ENCODE results near the gene SLC9A5. TPM values are rescaled to one million over a fixed set of nuclear protein-coding genes. Genes with fewer than 3 reads are reported as not detected.

Gene SLC9A5
- polyA plus RNA-seq, 2 of the 4 experiments (the other 2 are of a cell fraction): 0.83 to 2.5 TPM

DNA sequence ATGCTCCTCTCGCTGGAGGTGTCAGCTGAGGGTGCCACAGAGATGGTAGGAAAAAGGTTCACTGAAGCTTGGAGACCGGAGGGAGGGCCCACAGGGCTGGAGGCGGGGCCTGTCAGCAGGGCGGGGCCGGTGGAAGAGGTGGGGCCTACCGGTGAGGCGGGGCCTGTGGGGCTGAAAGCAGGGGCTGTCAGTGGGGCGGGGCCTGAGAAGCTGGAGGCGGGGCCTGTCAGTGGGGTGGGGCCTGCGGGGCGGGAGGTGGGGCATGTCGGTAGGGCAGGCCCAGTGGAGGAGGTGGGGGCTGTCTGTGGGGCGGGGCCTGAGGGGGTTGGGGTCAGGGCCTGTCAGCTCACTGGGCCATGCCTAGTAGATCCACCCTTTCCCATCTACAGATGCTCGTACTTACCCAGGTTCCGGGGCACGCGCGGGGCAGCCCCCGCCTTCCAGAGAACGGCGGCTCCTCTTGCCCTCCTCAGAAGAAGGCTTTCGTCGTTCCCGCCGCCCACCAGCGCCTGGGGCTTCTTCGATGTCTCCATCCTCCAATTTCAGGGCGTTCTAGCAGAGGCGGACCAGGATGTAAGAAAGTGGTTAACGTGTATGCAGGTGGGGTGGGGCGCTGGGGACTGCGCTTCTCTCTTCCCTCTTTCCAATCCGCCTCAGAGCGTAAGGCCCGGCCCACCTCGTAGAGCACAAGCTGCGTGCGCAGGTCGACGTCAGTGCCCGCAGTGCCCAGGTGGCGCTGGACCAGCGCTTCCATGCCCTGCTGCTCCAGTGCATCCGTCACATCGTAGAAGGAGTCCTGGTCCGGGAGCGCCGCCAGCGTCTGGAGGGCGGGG, 12.0 kb upstream of the SLC9A5 start:
- H3K4me1 ChIP-seq: peaks cover 21% of the 10 kb centered on the region
- WGBS (ENCODE audit: missing lambda C conversion rate): 84% methylated on average over 41 of the region's 50 CpGs
- H3K27ac ChIP-seq: no peak overlapping the region; a peak in 1 of 6 replicates
- no peaks in the 10 kb centered on the region for H3K9me3 ChIP-seq
- ChIA-PET POLR2A (interaction anchor here (0.5 to 3.1 kb wide), 4 partner anchors 9 to 33 kb away, joined by 3 to 20 read pairs (median 4); partner anchors contain the start of genes FHOD1 and TMEM208), CTCF (interaction anchor here (0.6 to 14.1 kb wide), 3 partner anchors 9 to 191 kb away, joined by 3 to 138 read pairs (median 5); partner anchors contain the start of genes FHOD1, SLC9A5 and TMEM208)
- TF ChIP-seq CBX2 (IDR thresholded peaks at IDR 0.05; ENCODE audit: borderline replicate concordance, low read depth) (no peak), MAZ (IDR thresholded peaks at IDR 0.05; ENCODE audit: borderline replicate concordance, low read depth, low read length) (peak; percentile 45; the same call in 1 of the 2 replicates)
- DNase-seq (ENCODE audit: low read depth in 1 of 2, low spot score in 1 of 2) (peak; percentile 75 to 86), FAIRE-seq (no peak), ATAC-seq (peak; percentile 37 to 77)
- H3K4me3 ChIP-seq: no peak overlapping the region
- no peak overlapping the region for H3K4me2 ChIP-seq

DNA sequence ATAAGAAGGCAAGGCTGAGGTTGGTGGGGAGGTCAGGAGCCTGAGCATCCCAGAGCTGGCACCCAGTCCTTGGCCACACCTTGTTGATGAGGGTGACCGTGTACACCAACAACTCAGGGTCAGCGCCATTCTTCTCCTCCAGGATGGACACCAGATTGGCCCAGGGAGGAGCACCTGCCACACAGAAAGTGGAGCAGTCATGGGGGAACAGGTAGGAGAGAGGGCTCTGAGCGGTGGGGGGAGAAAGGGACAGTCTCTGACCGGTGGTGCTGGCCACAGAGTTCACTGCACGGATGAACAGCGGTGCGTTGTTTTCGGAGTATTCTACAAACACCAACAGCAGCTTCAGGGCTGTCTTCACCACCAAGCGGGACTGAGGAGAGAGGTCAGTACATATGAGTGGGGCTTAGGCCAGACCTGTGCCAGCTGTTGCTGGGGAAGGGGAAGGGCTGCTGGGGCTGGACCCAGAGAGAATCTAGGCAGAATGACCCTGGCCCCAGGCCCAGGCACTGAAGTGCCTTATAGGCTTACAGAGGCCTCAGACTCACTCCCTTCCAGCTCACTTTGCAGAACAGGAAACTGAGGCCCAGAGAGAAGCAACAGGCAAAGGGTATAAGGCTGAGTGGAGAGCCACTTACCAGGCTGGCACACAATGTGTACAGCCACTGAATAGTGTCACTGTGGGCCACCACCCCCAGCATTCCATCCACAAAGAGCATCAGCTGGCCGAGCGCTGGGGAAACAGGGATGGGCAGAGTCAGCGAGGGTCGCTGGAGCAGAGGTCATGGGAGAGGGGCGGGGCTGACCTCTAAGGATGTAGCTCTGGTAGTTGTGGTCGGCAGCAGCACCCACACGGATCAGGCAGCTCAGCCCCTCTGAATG, 11.1 kb upstream of the SLC9A5 start:
- WGBS (ENCODE audit: missing lambda C conversion rate): 91% methylated on average over 16 of the region's 16 CpGs
- peaks cover 29% of the 10 kb centered on the region for H3K4me1 ChIP-seq
- FAIRE-seq (no peak), ATAC-seq (no peak), DNase-seq (ENCODE audit: low read depth in 1 of 2, low spot score in 1 of 2) (no peak)
- CTCF ChIA-PET: interaction anchor here (1.9 to 14.1 kb wide), 4 partner anchors 8 to 41 kb away, joined by 5 to 138 read pairs (median 10); partner anchors contain the start of genes FHOD1, PLEKHG4, SLC9A5 and TMEM208
- H3K9me3 ChIP-seq: no peaks in the 10 kb centered on the region
- POLR2A ChIA-PET: interaction anchor here (2.4 to 3.1 kb wide), 2 partner anchors 10 kb away, joined by 14 to 20 read pairs; partner anchors contain the start of gene TMEM208
- no peak for TF ChIP-seq EP300 (IDR thresholded peaks at IDR 0.05)
- no peak for TF ChIP-seq ZC3H11A (IDR thresholded peaks at IDR 0.05)
- TF ChIP-seq HDAC2 (IDR thresholded peaks at IDR 0.05): no peak
- TF ChIP-seq CBX8 (IDR thresholded peaks at IDR 0.05): no peak
- H3K27ac ChIP-seq: no peak overlapping the region
- no peak overlapping the region for H3K4me3 ChIP-seq
- H3K4me2 ChIP-seq: no peak overlapping the region

DNA sequence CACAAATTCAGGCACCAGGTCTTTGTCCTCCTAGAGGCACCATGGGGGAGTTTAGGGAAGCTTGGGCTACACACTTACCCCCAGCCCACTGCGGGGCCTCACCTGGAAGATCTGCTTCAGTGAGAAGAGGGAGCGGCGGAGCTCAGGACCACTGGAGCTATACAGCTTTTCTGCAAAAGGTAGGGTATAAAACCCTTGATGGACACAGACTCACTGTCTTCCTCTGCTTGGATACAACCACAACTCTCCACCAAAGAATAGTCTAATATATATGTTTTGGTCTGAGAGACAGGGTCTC, 10.6 kb upstream of the SLC9A5 start:
- Histone ChIP-seq H3K4me2 (no peak overlapping the region), H3K4me3 (no peak overlapping the region), H3K27ac (no peak overlapping the region), H3K4me1 (peaks cover 33% of the 10 kb centered on the region), H3K9me3 (no peaks in the 10 kb centered on the region)
- ATAC-seq (no peak), DNase-seq (ENCODE audit: low read depth in 1 of 2, low spot score in 1 of 2) (no peak), FAIRE-seq (no peak)
- 100% methylated on average over 3 of the region's 3 CpGs for WGBS (ENCODE audit: missing lambda C conversion rate)
- no peak for TF ChIP-seq HEYL (CRISPR knock-in tag; IDR thresholded peaks at IDR 0.05)
- ChIA-PET POLR2A (interaction anchor here (1.0 to 2.4 kb wide), 2 partner anchors 9 to 11 kb away, joined by 3 to 14 read pairs; partner anchors contain the start of genes FHOD1 and TMEM208), CTCF (interaction anchor here (0.6 to 14.1 kb wide), 5 partner anchors 7 to 41 kb away, joined by 3 to 138 read pairs (median 6); partner anchors contain the start of genes FHOD1, PLEKHG4, SLC9A5 and TMEM208)

DNA sequence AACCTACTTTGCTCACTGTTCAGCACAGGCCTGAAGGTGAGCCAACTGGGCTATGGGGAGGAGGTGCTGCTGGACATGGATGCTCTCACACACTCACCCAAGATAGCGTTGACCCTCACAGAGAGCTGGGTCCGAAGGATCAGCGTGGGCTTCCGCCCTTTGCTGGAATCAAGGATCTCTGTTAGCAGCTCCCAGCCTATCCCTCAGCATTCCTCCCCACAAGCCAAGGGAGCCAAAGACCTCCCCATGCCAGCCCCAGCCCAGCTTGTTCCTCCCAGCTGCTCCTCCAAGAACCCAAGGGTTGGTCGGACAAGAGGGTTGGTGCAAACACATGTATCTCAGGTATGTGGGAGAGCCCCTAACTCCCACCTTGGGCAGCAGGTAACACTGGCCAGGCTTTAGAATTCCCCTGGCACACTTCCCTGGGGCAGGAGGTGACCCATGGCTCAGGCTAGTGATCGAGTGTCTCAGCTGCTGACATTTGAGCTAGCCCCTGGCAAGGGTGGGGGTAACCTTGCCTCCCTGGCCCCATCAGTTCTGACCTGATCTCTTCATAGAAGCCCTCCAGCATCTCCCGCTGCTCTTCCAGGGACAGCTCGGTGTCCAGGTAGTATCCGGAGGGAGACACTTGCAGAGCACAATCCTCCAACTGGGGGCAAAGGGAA, 9.8 kb upstream of the SLC9A5 start:
- Histone ChIP-seq H3K4me2 (no peak overlapping the region), H3K9me3 (no peaks in the 10 kb centered on the region), H3K4me1 (peaks cover 40% of the 10 kb centered on the region), H3K4me3 (no peak overlapping the region), H3K27ac (peak overlapping the region in 1 of 2 experiments; percentile 21; a peak in 1 of 6 replicates)
- CTCF ChIA-PET: interaction anchor here (0.6 to 14.1 kb wide), 7 partner anchors 6 to 46 kb away, joined by 3 to 138 read pairs (median 5); partner anchors contain the start of genes FHOD1, PLEKHG4, SLC9A5 and TMEM208
- WGBS (ENCODE audit: missing lambda C conversion rate): 91% methylated on average over 8 of the region's 9 CpGs
- no peak for ATAC-seq
- POLR2A ChIA-PET: interaction anchor here (1.0 to 2.4 kb wide), 2 partner anchors 9 to 12 kb away, joined by 3 to 14 read pairs; partner anchors contain the start of genes FHOD1 and TMEM208
- no peak for FAIRE-seq
- no peak for DNase-seq (ENCODE audit: low read depth in 1 of 2, low spot score in 1 of 2)
- TF ChIP-seq CBX8 (IDR thresholded peaks at IDR 0.05) (no peak), EP300 (IDR thresholded peaks at IDR 0.05) (no peak), JUNB (IDR thresholded peaks at IDR 0.05) (no peak), RNF2 (IDR thresholded peaks at IDR 0.05; ENCODE audit: borderline replicate concordance, low read depth) (no peak), RARB (CRISPR knock-in tag; IDR thresholded peaks at IDR 0.05) (no peak), SREBF2 (IDR thresholded peaks at IDR 0.05) (no peak), MAFK (IDR thresholded peaks at IDR 0.05; ENCODE audit: partially characterized antibody) (no peak), HOXB13 (CRISPR knock-in tag; IDR thresholded peaks at IDR 0.05; ENCODE audit: low read depth) (no peak), FOXS1 (CRISPR knock-in tag; IDR thresholded peaks at IDR 0.05) (no peak), ZC3H11A (IDR thresholded peaks at IDR 0.05) (no peak), HOXB5 (CRISPR knock-in tag; IDR thresholded peaks at IDR 0.05) (no peak)
- TF ChIP-seq, protein P1, sequence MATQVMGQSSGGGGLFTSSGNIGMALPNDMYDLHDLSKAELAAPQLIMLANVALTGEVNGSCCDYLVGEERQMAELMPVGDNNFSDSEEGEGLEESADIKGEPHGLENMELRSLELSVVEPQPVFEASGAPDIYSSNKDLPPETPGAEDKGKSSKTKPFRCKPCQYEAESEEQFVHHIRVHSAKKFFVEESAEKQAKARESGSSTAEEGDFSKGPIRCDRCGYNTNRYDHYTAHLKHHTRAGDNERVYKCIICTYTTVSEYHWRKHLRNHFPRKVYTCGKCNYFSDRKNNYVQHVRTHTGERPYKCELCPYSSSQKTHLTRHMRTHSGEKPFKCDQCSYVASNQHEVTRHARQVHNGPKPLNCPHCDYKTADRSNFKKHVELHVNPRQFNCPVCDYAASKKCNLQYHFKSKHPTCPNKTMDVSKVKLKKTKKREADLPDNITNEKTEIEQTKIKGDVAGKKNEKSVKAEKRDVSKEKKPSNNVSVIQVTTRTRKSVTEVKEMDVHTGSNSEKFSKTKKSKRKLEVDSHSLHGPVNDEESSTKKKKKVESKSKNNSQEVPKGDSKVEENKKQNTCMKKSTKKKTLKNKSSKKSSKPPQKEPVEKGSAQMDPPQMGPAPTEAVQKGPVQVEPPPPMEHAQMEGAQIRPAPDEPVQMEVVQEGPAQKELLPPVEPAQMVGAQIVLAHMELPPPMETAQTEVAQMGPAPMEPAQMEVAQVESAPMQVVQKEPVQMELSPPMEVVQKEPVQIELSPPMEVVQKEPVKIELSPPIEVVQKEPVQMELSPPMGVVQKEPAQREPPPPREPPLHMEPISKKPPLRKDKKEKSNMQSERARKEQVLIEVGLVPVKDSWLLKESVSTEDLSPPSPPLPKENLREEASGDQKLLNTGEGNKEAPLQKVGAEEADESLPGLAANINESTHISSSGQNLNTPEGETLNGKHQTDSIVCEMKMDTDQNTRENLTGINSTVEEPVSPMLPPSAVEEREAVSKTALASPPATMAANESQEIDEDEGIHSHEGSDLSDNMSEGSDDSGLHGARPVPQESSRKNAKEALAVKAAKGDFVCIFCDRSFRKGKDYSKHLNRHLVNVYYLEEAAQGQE (IDR thresholded peaks at IDR 0.05): no peak
- TF ChIP-seq, protein P2, sequence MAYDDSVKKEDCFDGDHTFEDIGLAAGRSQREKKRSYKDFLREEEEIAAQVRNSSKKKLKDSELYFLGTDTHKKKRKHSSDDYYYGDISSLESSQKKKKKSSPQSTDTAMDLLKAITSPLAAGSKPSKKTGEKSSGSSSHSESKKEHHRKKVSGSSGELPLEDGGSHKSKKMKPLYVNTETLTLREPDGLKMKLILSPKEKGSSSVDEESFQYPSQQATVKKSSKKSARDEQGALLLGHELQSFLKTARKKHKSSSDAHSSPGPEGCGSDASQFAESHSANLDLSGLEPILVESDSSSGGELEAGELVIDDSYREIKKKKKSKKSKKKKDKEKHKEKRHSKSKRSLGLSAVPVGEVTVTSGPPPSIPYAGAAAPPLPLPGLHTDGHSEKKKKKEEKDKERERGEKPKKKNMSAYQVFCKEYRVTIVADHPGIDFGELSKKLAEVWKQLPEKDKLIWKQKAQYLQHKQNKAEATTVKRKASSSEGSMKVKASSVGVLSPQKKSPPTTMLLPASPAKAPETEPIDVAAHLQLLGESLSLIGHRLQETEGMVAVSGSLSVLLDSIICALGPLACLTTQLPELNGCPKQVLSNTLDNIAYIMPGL (CRISPR knock-in tag; IDR thresholded peaks at IDR 0.05; ENCODE audit: borderline replicate concordance): no peak
- TF ChIP-seq, protein P3, sequence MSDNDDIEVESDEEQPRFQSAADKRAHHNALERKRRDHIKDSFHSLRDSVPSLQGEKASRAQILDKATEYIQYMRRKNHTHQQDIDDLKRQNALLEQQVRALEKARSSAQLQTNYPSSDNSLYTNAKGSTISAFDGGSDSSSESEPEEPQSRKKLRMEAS (IDR thresholded peaks at IDR 0.05): no peak
